Smooth muscle cell (in vitro differentiated cells): ENCODE data around the gene CAMSAP1. TPM values are rescaled to one million over a fixed set of nuclear protein-coding genes. Genes with fewer than 3 reads are reported as not detected.

Experiments used
- DNase-seq: peaks from one replicate; lab custom pipeline; 2025; ENCODE audit not compliant: unreplicated experiment; lab: John Stamatoyannopoulos, UW
- H2AFZ ChIP-seq: fragments of 200-600 bp; sonication (generic); 2 replicates; pipeline ENCODE4 v1.6.0; 2016; ENCODE audit warnings: antibody characterized with exemption, low read depth, mild to moderate bottlenecking
- H3F3A ChIP-seq: fragments of 200-600 bp; sonication (generic); 2 replicates; pipeline ENCODE4 v1.6.0; 2017; ENCODE audit warnings: antibody characterized with exemption, low read depth
- H3K27ac ChIP-seq: fragments of 200-600 bp; sonication (generic); 2 replicates; pipeline ENCODE4 v1.5.1; 2016; ENCODE audit warnings: low read depth, mild to moderate bottlenecking
- H3K27me3 ChIP-seq: fragments of 200-600 bp; sonication (generic); 2 replicates; pipeline ENCODE4 v1.6.1; 2016; ENCODE audit warnings: low read depth, mild to moderate bottlenecking
- H3K36me3 ChIP-seq: fragments of 200-600 bp; sonication (generic); 2 replicates; pipeline ENCODE4 v1.5.1; 2016; ENCODE audit warnings: low read depth
- H3K4me1 ChIP-seq: fragments of 200-600 bp; sonication (generic); 2 replicates; pipeline ENCODE4 v1.5.1; 2016; ENCODE audit warnings: low read depth
- H3K4me2 ChIP-seq: fragments of 200-600 bp; sonication (generic); 2 replicates; pipeline ENCODE4 v1.6.0; 2016; ENCODE audit warnings: mild to moderate bottlenecking
- H3K4me3 ChIP-seq: fragments of 200-600 bp; sonication (generic); 2 replicates; pipeline ENCODE4 v1.5.1; 2016; ENCODE audit warnings: mild to moderate bottlenecking
- H3K79me2 ChIP-seq: fragments of 200-600 bp; sonication (generic); 2 replicates; pipeline ENCODE4 v1.6.0; 2016; ENCODE audit warnings: low read depth, mild to moderate bottlenecking
- H3K9ac ChIP-seq: fragments of 200-600 bp; sonication (generic); 2 replicates; pipeline ENCODE4 v1.6.0; 2016; ENCODE audit warnings: low read depth
- H3K9me3 ChIP-seq: fragments of 200-600 bp; sonication (generic); replicated peaks from 2 replicates; pipeline ENCODE4 v1.5.1; 2016; ENCODE audit warnings: low read depth
- H4K20me1 ChIP-seq: fragments of 200-600 bp; sonication (generic); 2 replicates; pipeline ENCODE4 v1.6.0; 2016; ENCODE audit warnings: low read depth
- CTCF ChIP-seq: fragments of 200-600 bp; sonication (generic); IDR thresholded peaks from 2 replicates; pipeline ENCODE4 v1.5.1; 2017; ENCODE audit warnings: borderline replicate concordance, mild to moderate bottlenecking, antibody characterized with exemption; ENCODE audit not compliant: insufficient read depth, poor library complexity, severe bottlenecking
- WGBS: methylation state at CpG from one replicate; pipeline ENCODE4 v1.1.7; 2016; ENCODE audit warnings: low lambda C conversion rate; 5-methylcytosine and 5-hydroxymethylcytosine counted together
- polyA plus RNA-seq: library from polyadenylated mRNA; unstranded; fragments of >200 nt; fragmentation: Nextera tagmentation; extraction: Ambion mirVana; gene quantifications from 2 replicates; pipeline ENCODE4 v1.2.1, GENCODE V29; 2016
- total RNA-seq: library from RNA; depleted of rRNA; stranded (reverse); fragments of >200 nt; gene quantifications from 2 replicates; pipeline ENCODE4 v1.2.3, GENCODE V29; 2014

CAMSAP1 gene
- total and polyA plus RNA-seq, 2 experiments from 2014 or later = 5.4 to 17.8 TPM

GRCh38 chr9:135774239-135774747, 133.1 kb downstream of the CAMSAP1 start:
- no peaks in the 10 kb centered on the region for H3K4me1 ChIP-seq
- H3K36me3 ChIP-seq = no peaks in the 10 kb centered on the region
- no peak overlapping the region for H2AFZ ChIP-seq
- WGBS = 92% methylated on average over 14 of the region's 15 CpGs
- no peaks in the 10 kb centered on the region for H3K9me3 ChIP-seq
- H3K4me2 ChIP-seq = no peak overlapping the region
- no peaks in the 10 kb centered on the region for H3K27me3 ChIP-seq
- DNase-seq = no peak
- no peak overlapping the region for H3K27ac ChIP-seq
- no peak for TF ChIP-seq CTCF
- H3F3A ChIP-seq = no peaks in the 10 kb centered on the region
- H4K20me1 ChIP-seq = no peaks in the 10 kb centered on the region
- H3K79me2 ChIP-seq = no peaks in the 10 kb centered on the region
- H3K9ac ChIP-seq = no peak overlapping the region
- no peak overlapping the region for H3K4me3 ChIP-seq

GRCh38 chr9:135773530-135774238, 133.7 kb downstream of the CAMSAP1 start:
- TF ChIP-seq CTCF = no peak
- Histone ChIP-seq H3K4me1 (no peaks in the 10 kb centered on the region), H3K27me3 (no peaks in the 10 kb centered on the region), H3K79me2 (no peaks in the 10 kb centered on the region), H3K4me3 (no peak overlapping the region), H3K27ac (no peak overlapping the region), H3F3A (no peaks in the 10 kb centered on the region), H3K9me3 (no peaks in the 10 kb centered on the region), H3K9ac (no peak overlapping the region), H3K4me2 (no peak overlapping the region), H4K20me1 (no peaks in the 10 kb centered on the region), H2AFZ (no peak overlapping the region), H3K36me3 (no peaks in the 10 kb centered on the region)
- 87% methylated on average over 10 of the region's 11 CpGs for WGBS
- no peak for DNase-seq

- TF ChIP-seq CTCF = no peak
- H4K20me1 ChIP-seq = no peaks in the 10 kb centered on the region
Measured at GRCh38 chr9:135772702-135773493, 134.4 kb downstream of the CAMSAP1 start.

More at GRCh38 chr9:135772702-135773493, 134.4 kb downstream of the CAMSAP1 start:
- no peaks in the 10 kb centered on the region for H3K79me2 ChIP-seq
- H3K27me3 ChIP-seq = no peaks in the 10 kb centered on the region
- H3K9me3 ChIP-seq = no peaks in the 10 kb centered on the region
- H3K4me3 ChIP-seq = no peak overlapping the region
- WGBS = 91% methylated on average over 34 of the region's 36 CpGs
- H3F3A ChIP-seq = no peaks in the 10 kb centered on the region
- no peak overlapping the region for H2AFZ ChIP-seq
- no peak for DNase-seq
- H3K9ac ChIP-seq = no peak overlapping the region
- H3K4me1 ChIP-seq = no peaks in the 10 kb centered on the region
- H3K36me3 ChIP-seq = no peaks in the 10 kb centered on the region
- no peak overlapping the region for H3K27ac ChIP-seq
- no peak overlapping the region for H3K4me2 ChIP-seq
